Epithelial cell of proximal tubule (primary cell): ENCODE results near the gene NHERF2. TPM values are rescaled to one million over a fixed set of nuclear protein-coding genes. Genes with fewer than 3 reads are reported as not detected.

Source experiments
- DNase-seq: peaks from one replicate; pipeline ENCODE4 v3.0.0-alpha.2; 2011; ENCODE audit warnings: low read depth
- H3K4me3 ChIP-seq: 2 replicates; pipeline ENCODE4 v1.5.1; 2011; ENCODE audit warnings: low read depth, mild to moderate bottlenecking, low read length
- CTCF ChIP-seq: conservative IDR thresholded peaks from 2 replicates; pipeline ENCODE4 v1.5.1; 2012; ENCODE audit warnings: low read depth, mild to moderate bottlenecking, low read length
- total RNA-seq: library from RNA; depleted of rRNA; stranded (reverse); fragments of >200 nt; gene quantifications from 2 replicates; pipeline ENCODE4 v1.2.3, GENCODE V29; 2015

Gene NHERF2
- total RNA-seq, 1 donor from 2014 or later, result 29.9 TPM

DNA sequence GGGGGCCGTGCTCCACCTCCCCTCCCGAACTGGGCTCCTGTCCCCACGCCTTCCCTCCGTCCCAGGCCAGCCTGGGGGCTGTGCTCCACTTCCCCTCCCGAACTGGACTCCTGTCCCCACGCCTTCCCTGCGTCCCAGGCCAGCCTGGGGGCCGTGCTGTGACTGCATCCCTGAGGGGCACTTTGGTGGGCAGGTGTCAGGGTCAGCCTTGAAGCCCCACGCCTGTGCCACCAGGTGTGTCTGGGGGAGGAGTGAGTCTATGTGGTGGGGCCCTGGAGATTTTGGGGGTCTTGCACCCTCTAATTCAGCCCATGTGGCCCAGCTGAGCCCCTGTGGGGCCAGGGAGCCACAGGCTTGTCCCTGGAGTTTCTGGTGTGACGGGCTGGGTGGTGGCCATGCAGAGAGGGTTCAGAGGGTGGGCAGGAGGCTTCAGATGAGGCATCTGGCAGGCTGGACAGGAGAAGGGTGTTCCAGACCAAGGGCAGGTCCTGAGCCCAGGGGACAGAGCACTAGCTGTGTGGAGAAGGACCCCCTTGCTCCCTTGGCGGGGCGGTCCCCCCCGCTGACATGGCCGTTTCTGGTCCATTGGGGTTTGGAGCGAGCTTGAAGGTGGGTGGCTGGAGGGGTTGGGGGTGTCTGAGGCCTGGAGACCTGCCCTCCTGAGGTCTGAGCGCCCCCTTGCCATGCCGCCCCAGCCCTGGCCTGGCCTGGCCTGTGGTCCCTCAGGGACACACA, 8.2 kb downstream of the NHERF2 start:
- no peak for DNase-seq
- H3K4me3 ChIP-seq, result no peak overlapping the region
- no peak for TF ChIP-seq CTCF

DNA sequence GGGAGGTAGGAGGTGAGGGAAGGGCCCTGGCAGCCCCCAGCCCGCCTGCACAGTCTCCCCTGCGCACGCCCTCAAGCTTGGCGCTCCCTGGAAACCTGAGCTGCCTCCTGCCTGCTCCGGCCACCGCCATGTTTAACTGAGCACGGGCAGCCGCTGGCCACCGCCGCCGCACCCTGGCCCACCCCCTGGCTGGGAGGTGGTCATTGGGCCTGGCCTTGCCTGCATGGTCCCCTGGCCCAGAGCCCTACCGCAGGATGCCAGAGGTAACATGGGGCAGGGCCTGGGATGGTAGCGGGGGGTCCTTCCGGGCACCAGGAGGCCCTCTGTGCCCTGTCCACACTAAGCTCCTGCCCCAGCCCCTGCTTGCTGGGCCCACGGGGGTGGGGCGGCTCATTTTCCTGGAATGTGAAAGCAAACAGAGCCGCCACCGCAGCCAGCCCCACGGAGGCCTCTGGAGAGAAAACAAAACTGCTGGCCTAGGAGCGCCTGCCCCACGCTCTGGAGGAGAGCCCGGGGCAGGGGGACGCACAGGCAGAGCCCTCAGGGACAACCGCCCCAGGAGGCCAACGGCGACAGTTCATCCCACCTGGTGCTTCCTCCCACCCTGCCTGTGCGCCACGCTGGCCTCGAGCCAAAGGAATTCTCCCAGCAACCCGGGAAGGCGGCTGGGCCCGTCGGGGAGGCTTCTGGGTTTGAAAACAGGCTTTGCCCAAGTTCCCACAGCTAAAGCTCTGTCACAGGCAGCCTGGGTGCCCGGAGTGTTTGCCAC, 8.9 kb downstream of the NHERF2 start:
- no peak for TF ChIP-seq CTCF
- DNase-seq, result no peak
- H3K4me3 ChIP-seq, result no peak overlapping the region

DNA sequence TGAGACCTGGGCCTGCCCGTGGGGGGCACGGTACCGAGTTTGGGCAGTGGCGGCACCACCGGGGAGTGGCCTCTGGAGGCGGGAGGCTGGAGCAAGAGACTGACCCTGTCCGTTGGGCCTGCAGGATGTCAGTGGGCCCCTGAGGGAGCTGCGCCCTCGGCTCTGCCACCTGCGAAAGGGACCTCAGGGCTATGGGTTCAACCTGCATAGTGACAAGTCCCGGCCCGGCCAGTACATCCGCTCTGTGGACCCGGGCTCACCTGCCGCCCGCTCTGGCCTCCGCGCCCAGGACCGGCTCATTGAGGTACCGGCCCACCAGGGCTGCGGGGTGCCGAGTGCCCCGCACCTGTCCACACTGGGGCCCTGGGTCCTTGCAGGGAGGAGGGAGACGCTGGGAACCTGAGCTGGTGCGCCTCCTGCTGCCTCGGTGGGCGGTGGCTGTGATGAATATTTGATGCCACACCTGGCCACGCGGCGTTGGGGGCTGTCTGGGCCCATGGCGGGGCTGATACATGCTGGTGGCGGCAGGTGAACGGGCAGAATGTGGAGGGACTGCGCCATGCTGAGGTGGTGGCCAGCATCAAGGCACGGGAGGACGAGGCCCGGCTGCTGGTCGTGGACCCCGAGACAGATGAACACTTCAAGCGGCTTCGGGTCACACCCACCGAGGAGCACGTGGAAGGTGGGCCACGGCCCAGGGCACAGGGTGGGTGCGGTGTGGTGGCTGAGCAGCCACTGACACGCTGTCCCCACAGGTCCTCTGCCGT, 9.7 kb downstream of the NHERF2 start:
- DNase-seq, result no peak
- no peak overlapping the region for H3K4me3 ChIP-seq
- no peak for TF ChIP-seq CTCF

GRCh38 chr16:2037115-2037514, 10.4 kb downstream of the NHERF2 start:
- no peak for TF ChIP-seq CTCF
- H3K4me3 ChIP-seq, result no peak overlapping the region
- DNase-seq, result no peak

DNA sequence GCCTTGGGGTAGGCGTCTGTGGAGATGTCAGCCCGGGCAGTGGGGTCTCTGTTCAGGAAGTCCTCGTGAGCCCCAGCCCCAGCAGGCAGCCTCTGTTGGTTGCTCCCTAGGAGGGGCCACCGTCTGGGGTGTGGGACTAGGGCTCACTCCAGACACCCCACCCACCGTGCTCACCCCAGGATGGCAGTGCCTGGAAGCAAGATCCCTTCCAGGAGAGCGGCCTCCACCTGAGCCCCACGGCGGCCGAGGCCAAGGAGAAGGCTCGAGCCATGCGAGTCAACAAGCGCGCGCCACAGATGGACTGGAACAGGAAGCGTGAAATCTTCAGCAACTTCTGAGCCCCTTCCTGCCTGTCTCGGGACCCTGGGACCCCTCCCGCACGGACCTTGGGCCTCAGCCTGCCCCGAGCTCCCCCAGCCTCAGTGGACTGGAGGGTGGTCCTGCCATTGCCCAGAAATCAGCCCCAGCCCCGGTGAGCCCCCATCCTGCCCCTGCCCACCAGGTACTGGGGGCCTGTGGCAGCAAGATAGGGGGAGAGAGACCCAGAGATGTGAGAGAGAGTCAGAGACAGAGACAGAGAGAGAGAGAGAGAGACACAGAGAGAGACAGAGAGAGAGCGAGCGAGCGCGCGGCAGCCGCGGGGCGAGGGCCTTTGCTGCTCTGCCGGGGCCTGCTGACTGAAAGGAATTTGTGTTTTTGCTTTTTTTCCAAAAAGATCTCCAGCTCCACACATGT, 11.1 kb downstream of the NHERF2 start:
- TF ChIP-seq CTCF, result no peak
- no peak for DNase-seq
- no peak overlapping the region for H3K4me3 ChIP-seq

GRCh38 chr16:2038382-2039231, 11.9 kb downstream of the NHERF2 start:
- DNase-seq, result no peak
- TF ChIP-seq CTCF, result no peak
- H3K4me3 ChIP-seq, result no peak overlapping the region
